Stimulated activated CD4-positive, alpha-beta T cell treated with anti-CD3 and anti-CD28 coated beads, Interleukin-1b, Interleukin-23, amount 100 ng/mL, for 48 hours (primary cell): Measurements from ENCODE around the gene SH3BGRL3.
"Not testable (repeated sequence)": the region's sequence is repeated elsewhere in the genome, so short reads cannot be mapped to it uniquely, and the experiment has no call there.

Experiments used
- DNase-seq: peaks from one replicate; pipeline ENCODE4 v3.0.0-alpha.2; 2020

Gene SH3BGRL3

GRCh38 chr1:26291939-26292338, 12.1 kb downstream of the SH3BGRL3 start:
- no peak for DNase-seq

GRCh38 chr1:26292735-26293134, 12.8 kb downstream of the SH3BGRL3 start:
- not testable (repeated sequence) for DNase-seq

GRCh38 chr1:26293911-26294463, 14.1 kb downstream of the SH3BGRL3 start:
- DNase-seq = no peak

- DNase-seq = no peak
Measured at GRCh38 chr1:26295194-26296138, 15.6 kb downstream of the SH3BGRL3 start.

GRCh38 chr1:26296340-26297056, 16.6 kb downstream of the SH3BGRL3 start:
- DNase-seq = no peak

GRCh38 chr1:26297057-26297790, 17.3 kb downstream of the SH3BGRL3 start:
- DNase-seq = no peak

GRCh38 chr1:26297791-26298124, 17.9 kb downstream of the SH3BGRL3 start:
- DNase-seq = no peak

- no peak for DNase-seq
Measured at GRCh38 chr1:26300578-26301275, 20.8 kb downstream of the SH3BGRL3 start.

GRCh38 chr1:26302733-26303405, 23.0 kb downstream of the SH3BGRL3 start:
- DNase-seq = no peak

- DNase-seq = no peak
Measured at GRCh38 chr1:26305667-26306289, 25.9 kb downstream of the SH3BGRL3 start.

GRCh38 chr1:26306290-26307229, 26.7 kb downstream of the SH3BGRL3 start, which contains the start of gene UBXN11:
Gene UBXN11 (minus strand): TSS chr1:26306636. CDS start chr1:26302883, 3,753 bp downstream.
- peak; percentile 95 for DNase-seq

- no peak for DNase-seq
Measured at GRCh38 chr1:26307363-26307781, 27.5 kb downstream of the SH3BGRL3 start.

GRCh38 chr1:26307966-26308899, 28.3 kb downstream of the SH3BGRL3 start:
- peak; percentile 52 for DNase-seq

GRCh38 chr1:26314501-26314900, 34.6 kb downstream of the SH3BGRL3 start:
- no peak for DNase-seq

GRCh38 chr1:26315874-26316850, 36.3 kb downstream of the SH3BGRL3 start:
- no peak for DNase-seq

- no peak for DNase-seq
Measured at GRCh38 chr1:26317146-26317545, 37.3 kb downstream of the SH3BGRL3 start.

GRCh38 chr1:26317612-26318337, 37.9 kb downstream of the SH3BGRL3 start, which contains the start of gene CD52:
Gene CD52 (plus strand): TSS chr1:26317958. CDS start chr1:26318018, 60 bp downstream.
- DNase-seq = peak; percentile 73
